NCI-H1092 treated with DMSO at 0.1 percent for 48 hours (cell line): Measurements from ENCODE around the gene C19orf12.
"Not testable (repeated sequence)": the region's sequence is repeated elsewhere in the genome, so short reads cannot be mapped to it uniquely, and the experiment has no call there.

ENCODE experiments used
- DNase-seq: peaks from one replicate; lab custom pipeline; 2025; lab: John Stamatoyannopoulos, UW

C19orf12 gene

GRCh38 chr19:29727906-29728305, 12.8 kb upstream of the C19orf12 start:
- DNase-seq, result no peak

DNA sequence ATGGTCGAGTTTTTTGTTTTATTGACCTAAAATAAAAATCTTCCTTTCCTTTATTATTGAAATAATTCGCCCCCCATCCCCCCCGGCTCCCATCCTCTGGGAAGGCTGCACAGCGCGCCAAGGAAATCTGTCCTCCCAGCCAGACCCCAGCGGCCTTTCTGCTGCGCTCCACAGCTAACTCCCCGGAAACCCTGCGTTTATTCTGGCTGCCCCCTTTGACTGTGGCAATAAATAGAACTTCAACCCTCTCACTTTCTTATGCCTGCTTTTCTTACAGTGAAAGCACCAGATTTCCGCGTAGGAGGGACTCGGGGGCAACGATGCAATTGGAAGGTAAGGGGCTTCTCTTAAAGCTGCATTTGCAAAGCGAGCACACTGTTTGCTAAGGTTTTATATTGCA, 9.7 kb upstream of the C19orf12 start:
- peak; percentile 30 for DNase-seq

DNA sequence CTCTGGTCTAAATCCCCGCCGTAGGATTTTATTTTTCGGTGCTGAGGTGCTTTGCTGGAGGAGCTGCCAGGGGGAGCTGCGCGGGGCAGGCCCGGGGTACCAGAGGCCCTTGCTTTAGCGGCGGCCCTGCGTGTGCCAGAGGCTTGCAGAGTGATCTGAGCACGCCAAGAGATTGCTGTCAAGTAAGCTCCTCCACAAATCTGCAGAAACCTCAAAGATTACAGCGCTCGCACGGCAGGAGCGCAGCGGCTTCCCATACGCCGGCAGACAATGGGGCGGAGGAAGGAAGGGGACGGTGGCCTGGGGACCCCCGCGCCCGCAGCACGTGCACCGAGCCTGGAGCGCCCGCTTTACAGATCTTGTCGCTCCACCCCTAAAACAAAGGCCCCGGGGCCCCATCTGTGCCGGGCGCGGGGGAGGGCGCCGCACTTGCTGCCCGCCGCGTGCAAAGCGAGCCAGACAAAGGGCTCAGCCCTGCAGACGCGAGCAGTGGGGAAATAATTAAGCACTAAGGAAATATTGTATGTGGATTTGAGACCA, 9.1 kb upstream of the C19orf12 start:
- peak; percentile 35 for DNase-seq

GRCh38 chr19:29717051-29717450, 2.0 kb upstream of the C19orf12 start:
- no peak for DNase-seq

- no peak for DNase-seq
Measured at GRCh38 chr19:29715701-29716581, 880 bp upstream of the C19orf12 start.

- no peak for DNase-seq
Measured at GRCh38 chr19:29714371-29714952, 599 bp downstream of the C19orf12 start.

DNA sequence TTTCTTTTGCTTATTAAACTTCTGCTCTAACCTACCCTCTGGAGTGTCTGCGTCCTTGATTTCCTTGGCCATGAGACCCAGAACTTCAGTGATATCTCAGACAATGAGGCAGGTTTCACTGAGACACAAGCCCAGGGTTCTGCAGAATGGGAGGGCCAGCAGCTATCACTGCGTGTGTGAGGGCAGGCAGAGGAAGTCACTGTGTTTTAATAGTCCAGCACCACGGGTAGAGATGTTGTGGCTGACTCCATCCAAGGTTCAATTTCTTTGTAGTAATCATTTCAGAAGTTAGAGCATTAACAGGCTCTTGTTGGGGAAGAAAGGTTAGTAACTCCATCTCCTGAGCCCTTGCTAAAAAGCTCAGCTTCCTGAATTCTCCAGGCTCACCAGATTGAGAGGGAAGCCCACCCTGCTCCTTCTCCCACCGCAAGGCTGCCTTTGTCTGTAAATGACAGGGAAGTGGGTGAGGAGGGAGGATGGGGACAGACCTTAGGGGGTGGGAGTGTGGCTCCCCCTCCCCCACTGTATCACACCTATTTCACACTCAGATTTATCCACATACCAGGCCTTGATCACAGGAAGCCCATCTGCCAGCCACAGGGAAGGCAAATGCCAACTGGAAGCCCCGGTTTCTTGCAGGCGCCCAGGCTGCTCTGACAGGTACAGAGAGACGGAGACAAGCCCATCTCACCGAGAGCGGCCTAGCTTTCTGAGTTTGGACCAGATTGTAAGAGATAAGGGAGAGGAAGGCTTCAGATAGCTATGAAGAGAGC, 2.1 kb downstream of the C19orf12 start:
- DNase-seq, result no peak

GRCh38 chr19:29711584-29712132, 3.4 kb downstream of the C19orf12 start:
- no peak for DNase-seq

GRCh38 chr19:29709440-29709798, 5.6 kb downstream of the C19orf12 start:
- DNase-seq, result not testable (repeated sequence)

DNA sequence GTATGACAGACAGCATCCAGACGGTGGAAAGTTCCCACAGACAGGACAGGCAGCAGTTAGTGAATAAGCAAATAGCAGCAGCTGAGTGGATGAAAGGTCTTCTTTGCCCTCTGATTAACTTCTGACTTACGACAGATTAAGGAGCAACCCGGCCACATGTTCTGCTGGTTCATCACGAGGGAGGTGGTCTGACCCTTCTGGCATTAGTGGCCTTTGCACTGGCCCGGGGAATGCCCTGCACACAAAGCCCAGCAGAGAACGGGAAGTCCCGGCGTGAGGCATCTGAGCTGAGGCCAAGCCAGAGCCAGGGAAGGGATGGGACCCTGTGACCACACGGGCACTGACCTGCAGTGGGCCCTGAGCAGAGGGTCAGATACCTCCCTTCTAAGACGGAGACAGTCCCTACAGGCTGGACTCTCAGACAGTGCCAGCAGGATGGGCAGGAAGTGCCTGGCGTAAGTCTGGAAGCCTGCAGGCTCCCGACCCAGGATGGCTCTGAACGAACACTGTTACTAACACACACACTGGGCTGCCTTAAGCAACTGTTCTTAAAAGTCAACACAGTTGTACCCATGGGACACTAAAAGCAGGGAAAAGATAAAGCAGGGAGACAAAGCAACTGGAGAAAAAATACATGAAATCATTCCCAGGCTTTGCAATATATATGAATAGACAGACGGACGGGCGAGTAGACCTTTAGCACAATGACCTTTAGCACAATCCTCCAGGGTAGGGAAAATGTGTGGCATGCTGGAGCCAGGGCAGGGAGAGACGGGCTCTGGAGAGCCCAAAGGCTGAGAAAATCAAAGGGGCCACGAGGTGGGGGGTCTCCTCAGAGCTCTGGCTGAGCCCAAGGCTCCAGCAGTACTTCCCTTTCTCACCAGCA, 6.3 kb downstream of the C19orf12 start:
- DNase-seq, result no peak

DNA sequence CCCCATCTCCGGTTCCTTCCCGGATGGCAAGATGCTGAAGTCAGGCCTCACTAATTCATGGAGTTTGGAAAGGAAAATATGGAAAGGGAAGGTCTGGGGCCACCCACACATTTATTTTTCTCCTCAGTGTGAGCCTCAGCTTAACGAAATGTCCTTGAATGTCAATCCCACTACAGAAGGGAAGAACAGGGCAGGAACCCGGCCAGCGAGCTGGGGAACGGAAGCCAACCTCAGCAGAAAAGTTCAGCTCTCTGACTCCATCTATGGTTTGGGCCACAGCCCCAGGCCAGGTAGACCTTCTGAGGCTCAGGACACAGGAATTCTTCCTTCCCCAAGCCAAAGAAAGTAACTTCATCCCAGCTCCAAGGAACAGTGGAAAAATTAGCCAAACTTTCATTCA, 8.4 kb downstream of the C19orf12 start:
- no peak for DNase-seq

- no peak for DNase-seq
Measured at GRCh38 chr19:29705706-29706105, 9.4 kb downstream of the C19orf12 start.

DNA sequence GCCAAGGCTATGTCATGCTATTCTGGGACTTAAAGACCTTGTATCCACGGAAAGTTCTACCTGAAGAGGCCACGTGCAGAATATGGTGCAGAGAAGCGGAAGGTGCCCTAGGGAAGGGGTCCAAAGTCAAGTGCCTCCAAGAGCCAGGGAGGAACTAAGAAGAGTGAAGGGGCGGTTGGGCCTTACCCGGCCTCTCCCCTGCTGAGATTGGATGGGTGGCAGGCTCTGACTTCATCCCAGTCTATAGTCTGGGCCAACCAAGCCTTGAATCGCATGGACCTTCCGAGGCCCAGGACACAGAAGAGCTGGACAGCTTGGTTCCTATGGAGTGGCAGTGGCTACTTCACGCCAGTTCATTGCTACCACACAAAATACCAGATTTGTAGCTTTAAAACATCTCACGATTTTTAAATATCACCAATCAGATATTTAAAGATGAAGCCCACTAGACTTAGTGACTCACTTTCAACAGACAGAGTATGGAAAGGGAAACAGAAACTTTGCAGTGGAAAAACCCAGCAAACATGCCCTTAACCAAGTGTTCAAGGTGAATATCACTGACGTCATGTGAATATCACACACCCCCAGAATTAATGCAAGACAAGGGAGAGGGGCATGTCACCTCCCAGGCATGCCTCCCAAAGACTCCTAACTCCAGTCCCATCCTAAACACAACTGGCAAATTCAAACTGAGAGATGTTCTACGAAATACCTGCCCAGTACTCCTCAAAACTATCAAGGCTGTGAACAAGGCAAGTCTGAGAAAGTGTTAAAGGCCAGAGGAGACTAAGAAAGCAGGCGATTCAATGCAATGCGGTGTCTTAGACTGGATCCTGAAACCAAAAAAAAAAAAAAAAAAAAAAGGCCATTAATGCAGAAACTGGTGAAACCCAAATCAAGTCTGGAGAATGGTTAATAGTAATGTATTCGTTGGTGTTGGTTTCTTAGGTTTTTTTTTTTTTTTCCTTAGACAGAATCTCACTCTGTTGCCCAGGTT, 10.2 kb downstream of the C19orf12 start:
- no peak for DNase-seq

- DNase-seq, result no peak
Measured at GRCh38 chr19:29702963-29703320, 12.1 kb downstream of the C19orf12 start.

DNA sequence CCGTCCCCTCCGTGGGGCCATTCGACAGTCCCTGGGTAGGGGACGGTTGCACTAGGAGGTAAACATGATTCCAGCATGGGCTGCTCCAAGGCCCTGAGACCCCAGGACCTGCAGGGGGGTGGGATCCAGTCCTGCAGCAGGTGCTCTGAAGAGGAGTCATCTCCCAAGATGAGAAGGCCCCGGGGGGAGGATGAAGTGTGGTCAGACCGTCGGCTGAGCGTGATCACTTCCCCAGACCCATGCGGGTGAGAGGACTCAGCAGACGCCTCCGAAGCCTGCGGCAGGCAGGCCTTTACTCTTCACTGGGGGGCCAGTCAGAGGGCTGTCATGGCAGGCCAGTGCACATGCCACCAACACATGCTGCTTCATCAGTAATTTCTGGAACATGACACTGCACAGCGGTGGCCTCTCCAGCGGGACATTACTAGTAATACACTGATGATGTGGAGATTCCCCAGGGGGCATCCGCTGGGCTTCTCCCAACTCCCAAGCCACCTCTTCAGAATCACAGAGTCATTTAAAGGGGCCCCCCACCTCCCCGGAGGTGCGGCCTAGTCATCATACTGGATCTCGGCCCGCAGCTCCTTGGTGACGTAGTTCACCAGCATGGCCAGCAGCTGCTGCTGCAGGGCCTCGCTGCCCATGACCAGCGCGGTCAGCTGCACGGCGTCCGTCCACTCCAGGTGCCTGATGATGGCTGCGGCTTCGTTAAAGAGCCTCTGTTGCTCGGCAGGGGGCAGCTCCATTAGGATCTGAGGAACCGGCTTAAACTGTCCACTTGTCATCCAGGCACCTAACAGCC, 12.7 kb downstream of the C19orf12 start:
- no peak for DNase-seq

GRCh38 chr19:29700498-29700897, 14.6 kb downstream of the C19orf12 start:
- DNase-seq, result no peak

GRCh38 chr19:29699861-29700260, 15.2 kb downstream of the C19orf12 start:
- no peak for DNase-seq

GRCh38 chr19:29697523-29698261, 17.4 kb downstream of the C19orf12 start:
- no peak for DNase-seq

DNA sequence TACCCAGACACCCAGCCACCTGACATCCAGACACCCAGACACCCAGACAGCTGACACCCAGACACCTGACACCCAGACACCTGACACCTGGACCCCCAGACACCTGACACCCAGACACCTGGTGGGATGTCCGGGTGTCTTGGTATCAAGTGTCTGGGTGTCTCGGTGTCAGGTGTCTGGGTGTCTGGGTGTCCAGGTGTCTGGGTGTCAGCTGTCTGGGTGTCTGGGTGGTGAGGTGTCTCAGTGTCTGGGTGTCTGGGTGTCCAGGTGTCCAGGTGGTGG, 18.6 kb downstream of the C19orf12 start:
- DNase-seq, result no peak
